Right lobe of liver (tissue), 4 donors: ENCODE results near the gene PLCB1.

ENCODE experiments used
- CTCF ChIP-seq, 4 donors: fragments of 200-600 bp in 3 of 4; fragments of 450-650 bp in 1 of 4; IDR thresholded peaks; one replicate each; pipeline versions ENCODE4 v1.5.1 to v1.8.0; 2016 to 2022; ENCODE audit warnings: antibody characterized with exemption in 4 of 4, mild to moderate bottlenecking in 2 of 4
- POLR2A ChIP-seq: fragments of 450-650 bp; IDR thresholded peaks from one replicate; pipeline ENCODE4 v1.6.1; 2017; ENCODE audit warnings: antibody characterized with exemption, mild to moderate bottlenecking
- donor health status: DM: no; HTN: no; CAD: no.
- donor health status: DM: no; HTN: no; CAD: no.
- donor health status: DM: no; HTN: yes; CAD: no.

GRCh38 chr20:8425802-8426201 is 293.7 kb downstream of the PLCB1 start:
- TF ChIP-seq CTCF (IDR thresholded peaks at IDR 0.05) (no peak), POLR2A (no peak)
